ENCODE data around the gene ADAMTS12.

The ADAMTS12 gene

GRCh38 chr5:33576726-33577590 lies 314.8 kb downstream of the ADAMTS12 start:
- H2BK5ac ChIP-seq (ENCODE audit: low read depth, low read length, poor library complexity, severe bottlenecking) = no peak overlapping the region
- no peak overlapping the region for H3K14ac ChIP-seq (ENCODE audit: low read length in 2 of 2)
- 96% methylated on average over 9 of the region's 10 CpGs for WGBS
- peaks cover 4% of the 10 kb centered on the region for H3K79me1 ChIP-seq (replicated peaks; ENCODE audit: low read length, poor library complexity, severe bottlenecking)
- no peak overlapping the region for H2BK15ac ChIP-seq (ENCODE audit: low read depth, poor library complexity, severe bottlenecking)
- no peak overlapping the region for H2BK120ac ChIP-seq (ENCODE audit: low read depth, low read length)
- no peak overlapping the region for H4K91ac ChIP-seq (ENCODE audit: low read length)
- H2AK5ac ChIP-seq (ENCODE audit: low read length, severe bottlenecking) = no peak overlapping the region
- H3K4ac ChIP-seq (ENCODE audit: low read depth in 1 of 2, low read length in 2 of 2) = no peak overlapping the region
- H4K8ac ChIP-seq (ENCODE audit: low read length) = no peak overlapping the region
- no peak overlapping the region for H3K27ac ChIP-seq (ENCODE audit: low read length, poor library complexity, severe bottlenecking)
- no peak overlapping the region for H3K23ac ChIP-seq (ENCODE audit: low read length in 2 of 2)
- H3K4me1 ChIP-seq (ENCODE audit: control insufficient read depth, insufficient read depth, low read depth, low read length) = no peaks in the 10 kb centered on the region
- no peak overlapping the region for H3K18ac ChIP-seq (ENCODE audit: low read depth in 1 of 2, low read length in 2 of 2)
- H3K27me3 ChIP-seq (ENCODE audit: control insufficient read depth in 1 of 2, insufficient read depth in 1 of 2, low read length in 2 of 2) = no peaks in the 10 kb centered on the region
- no peak overlapping the region for H3K9ac ChIP-seq (ENCODE audit: low read length)
- H3K4me2 ChIP-seq (ENCODE audit: low read length, poor library complexity, severe bottlenecking) = no peak overlapping the region
- H3K4me3 ChIP-seq (ENCODE audit: insufficient read depth in 1 of 2, low read depth in 1 of 2, low read length in 2 of 2) = no peak overlapping the region
- no peak for DNase-seq
- H3K9me3 ChIP-seq (ENCODE audit: control insufficient read depth, low read length) = no peaks in the 10 kb centered on the region
- H2AFZ ChIP-seq (ENCODE audit: low read depth, low read length) = no peak overlapping the region
- H2BK12ac ChIP-seq (ENCODE audit: low read length in 2 of 2) = no peak overlapping the region
- H3K36me3 ChIP-seq (ENCODE audit: control insufficient read depth in 1 of 2, insufficient read depth in 2 of 2, low read depth in 1 of 2, low read length in 2 of 2) = peaks cover 19 to 67% of the 10 kb centered on the region in 2 experiments

- Histone ChIP-seq H2BK5ac (ENCODE audit: low read depth, low read length, poor library complexity, severe bottlenecking) (no peak overlapping the region), H3K27me3 (ENCODE audit: control insufficient read depth in 1 of 2, insufficient read depth in 1 of 2, low read length in 2 of 2) (no peaks in the 10 kb centered on the region), H2BK120ac (ENCODE audit: low read depth, low read length) (no peak overlapping the region), H2AK5ac (ENCODE audit: low read length, severe bottlenecking) (no peak overlapping the region), H3K4me2 (ENCODE audit: low read length, poor library complexity, severe bottlenecking) (no peak overlapping the region), H3K79me1 (replicated peaks; ENCODE audit: low read length, poor library complexity, severe bottlenecking) (peaks cover 8% of the 10 kb centered on the region), H3K27ac (ENCODE audit: low read length, poor library complexity, severe bottlenecking) (no peak overlapping the region), H3K18ac (ENCODE audit: low read depth in 1 of 2, low read length in 2 of 2) (no peak overlapping the region), H3K9me3 (ENCODE audit: control insufficient read depth, low read length) (no peaks in the 10 kb centered on the region), H4K91ac (ENCODE audit: low read length) (no peak overlapping the region), H3K36me3 (ENCODE audit: control insufficient read depth in 1 of 2, insufficient read depth in 2 of 2, low read depth in 1 of 2, low read length in 2 of 2) (peaks cover 0 to 15% of the 10 kb centered on the region in 2 experiments), H2BK12ac (ENCODE audit: low read length in 2 of 2) (no peak overlapping the region), H3K4me1 (ENCODE audit: control insufficient read depth, insufficient read depth, low read depth, low read length) (peaks cover 4% of the 10 kb centered on the region), H3K9ac (ENCODE audit: low read length) (no peak overlapping the region), H3K4me3 (ENCODE audit: insufficient read depth in 1 of 2, low read depth in 1 of 2, low read length in 2 of 2) (no peak overlapping the region), H3K14ac (ENCODE audit: low read length in 2 of 2) (no peak overlapping the region), H3K23ac (ENCODE audit: low read length in 2 of 2) (no peak overlapping the region), H4K8ac (ENCODE audit: low read length) (no peak overlapping the region), H2AFZ (ENCODE audit: low read depth, low read length) (no peak overlapping the region), H3K4ac (ENCODE audit: low read depth in 1 of 2, low read length in 2 of 2) (no peak overlapping the region), H2BK15ac (ENCODE audit: low read depth, poor library complexity, severe bottlenecking) (no peak overlapping the region)
- no peak for DNase-seq
- WGBS = 100% methylated on average over 1 of the region's 2 CpGs
Observed at GRCh38 chr5:33565324-33565723, 326.5 kb downstream of the ADAMTS12 start.

GRCh38 chr5:33563983-33564908 lies 327.5 kb downstream of the ADAMTS12 start:
- no peak overlapping the region for H2AFZ ChIP-seq (ENCODE audit: low read depth, low read length)
- no peak overlapping the region for H2BK12ac ChIP-seq (ENCODE audit: low read length in 2 of 2)
- DNase-seq = peak; percentile 24

GRCh38 chr5:33563530-33563929 lies 328.3 kb downstream of the ADAMTS12 start:
- Histone ChIP-seq H3K9me3 (ENCODE audit: control insufficient read depth, low read length) (no peaks in the 10 kb centered on the region), H3K18ac (ENCODE audit: low read depth in 1 of 2, low read length in 2 of 2) (no peak overlapping the region), H3K4me2 (ENCODE audit: low read length, poor library complexity, severe bottlenecking) (no peak overlapping the region), H2BK5ac (ENCODE audit: low read depth, low read length, poor library complexity, severe bottlenecking) (no peak overlapping the region), H3K4me1 (ENCODE audit: control insufficient read depth, insufficient read depth, low read depth, low read length) (peaks cover 4% of the 10 kb centered on the region), H3K79me1 (replicated peaks; ENCODE audit: low read length, poor library complexity, severe bottlenecking) (peaks cover 13% of the 10 kb centered on the region), H3K4me3 (ENCODE audit: insufficient read depth in 1 of 2, low read depth in 1 of 2, low read length in 2 of 2) (no peak overlapping the region), H3K23ac (ENCODE audit: low read length in 2 of 2) (no peak overlapping the region), H3K14ac (ENCODE audit: low read length in 2 of 2) (no peak overlapping the region), H4K8ac (ENCODE audit: low read length) (no peak overlapping the region), H3K4ac (ENCODE audit: low read depth in 1 of 2, low read length in 2 of 2) (no peak overlapping the region), H2BK120ac (ENCODE audit: low read depth, low read length) (no peak overlapping the region), H2BK15ac (ENCODE audit: low read depth, poor library complexity, severe bottlenecking) (no peak overlapping the region), H2AFZ (ENCODE audit: low read depth, low read length) (no peak overlapping the region), H3K27me3 (ENCODE audit: control insufficient read depth in 1 of 2, insufficient read depth in 1 of 2, low read length in 2 of 2) (no peaks in the 10 kb centered on the region), H3K36me3 (ENCODE audit: control insufficient read depth in 1 of 2, insufficient read depth in 2 of 2, low read depth in 1 of 2, low read length in 2 of 2) (peaks cover 5 to 19% of the 10 kb centered on the region in 2 experiments), H3K27ac (ENCODE audit: low read length, poor library complexity, severe bottlenecking) (no peak overlapping the region), H3K9ac (ENCODE audit: low read length) (no peak overlapping the region), H4K91ac (ENCODE audit: low read length) (no peak overlapping the region), H2BK12ac (ENCODE audit: low read length in 2 of 2) (no peak overlapping the region), H2AK5ac (ENCODE audit: low read length, severe bottlenecking) (no peak overlapping the region)
- no CpG with 5 or more reads among the region's 2 CpGs for WGBS
- no peak for DNase-seq

More at GRCh38 chr5:33563983-33564908, 327.5 kb downstream of the ADAMTS12 start:
- Histone ChIP-seq H2AK5ac (ENCODE audit: low read length, severe bottlenecking) (no peak overlapping the region), H3K4me3 (ENCODE audit: insufficient read depth in 1 of 2, low read depth in 1 of 2, low read length in 2 of 2) (no peak overlapping the region), H3K9me3 (ENCODE audit: control insufficient read depth, low read length) (no peaks in the 10 kb centered on the region), H3K14ac (ENCODE audit: low read length in 2 of 2) (no peak overlapping the region), H4K8ac (ENCODE audit: low read length) (no peak overlapping the region), H2BK15ac (ENCODE audit: low read depth, poor library complexity, severe bottlenecking) (no peak overlapping the region), H3K27me3 (ENCODE audit: control insufficient read depth in 1 of 2, insufficient read depth in 1 of 2, low read length in 2 of 2) (no peaks in the 10 kb centered on the region), H2BK120ac (ENCODE audit: low read depth, low read length) (no peak overlapping the region), H2BK5ac (ENCODE audit: low read depth, low read length, poor library complexity, severe bottlenecking) (no peak overlapping the region), H3K36me3 (ENCODE audit: control insufficient read depth in 1 of 2, insufficient read depth in 2 of 2, low read depth in 1 of 2, low read length in 2 of 2) (peaks cover under 1 to 19% of the 10 kb centered on the region in 2 experiments), H3K4me2 (ENCODE audit: low read length, poor library complexity, severe bottlenecking) (no peak overlapping the region), H3K27ac (ENCODE audit: low read length, poor library complexity, severe bottlenecking) (no peak overlapping the region), H3K18ac (ENCODE audit: low read depth in 1 of 2, low read length in 2 of 2) (no peak overlapping the region), H3K23ac (ENCODE audit: low read length in 2 of 2) (no peak overlapping the region), H3K9ac (ENCODE audit: low read length) (no peak overlapping the region), H4K91ac (ENCODE audit: low read length) (no peak overlapping the region), H3K4ac (ENCODE audit: low read depth in 1 of 2, low read length in 2 of 2) (no peak overlapping the region), H3K79me1 (replicated peaks; ENCODE audit: low read length, poor library complexity, severe bottlenecking) (peaks cover 8% of the 10 kb centered on the region), H3K4me1 (ENCODE audit: control insufficient read depth, insufficient read depth, low read depth, low read length) (peaks cover 4% of the 10 kb centered on the region)
- 100% methylated on average over 2 of the region's 2 CpGs for WGBS

Measured in mesenchymal stem cell (in vitro differentiated cells and primary cell).